Mammary epithelial cell (primary cell): Measurements from ENCODE around the gene FSTL4.

Experiments
- CTCF ChIP-seq, 2 donors: IDR thresholded peaks in 1 of 2; conservative IDR thresholded peaks in 1 of 2; 2 replicates each; pipeline ENCODE4 v1.5.1; 2011 to 2012; ENCODE audit warnings: inconsistent platforms in 2 of 2, low read length in 2 of 2, mild to moderate bottlenecking in 2 of 2, control low read depth in 1 of 2, low read depth in 1 of 2; ENCODE audit not compliant: insufficient read depth in 1 of 2; ENCODE audit errors: extremely low read depth in 1 of 2
- EZH2 ChIP-seq: IDR thresholded peaks from 2 replicates; pipeline ENCODE4 v1.6.1; 2012; ENCODE audit warnings: low read length, inconsistent platforms, borderline replicate concordance

DNA sequence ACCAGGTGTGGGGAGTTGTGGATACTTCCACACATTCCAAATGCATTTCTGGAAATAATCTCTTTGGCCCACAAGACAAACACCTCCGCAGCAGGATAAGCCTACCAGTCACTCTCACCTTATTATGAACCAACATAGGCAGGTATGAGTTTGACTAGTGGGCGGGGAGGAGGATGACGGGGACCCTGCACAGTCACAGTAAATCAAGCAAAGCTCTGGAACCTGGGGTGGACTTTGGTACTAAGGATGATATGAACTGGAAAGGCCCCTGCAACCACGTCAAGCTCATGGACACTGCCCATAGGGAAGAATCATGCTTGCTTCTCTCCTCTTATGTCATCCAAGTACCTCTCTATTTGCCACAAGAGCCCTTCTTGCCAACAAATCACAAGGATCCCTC lies 301.2 kb downstream of the FSTL4 start:
- TF ChIP-seq CTCF (conservative IDR thresholded peaks at IDR 0.05 in 1 of 2, IDR thresholded peaks at IDR 0.05 in 1 of 2; ENCODE audit: extremely low read depth in 1 of 2, insufficient read depth in 1 of 2, low read depth in 1 of 2, low read length in 2 of 2) (no peak), EZH2 (no peak)
